ENCODE results near the gene KCNJ8. TPM values are rescaled to one million over a fixed set of nuclear protein-coding genes. Genes with fewer than 3 reads are reported as not detected.
"Not testable (repeated sequence)": the region's sequence is repeated elsewhere in the genome, so short reads cannot be mapped to it uniquely, and the experiment has no call there.

KCNJ8 gene
- total and polyA plus RNA-seq, 3 donors from 2014 or later, result 2.0 to 3.3 (median 2.2) TPM

DNA sequence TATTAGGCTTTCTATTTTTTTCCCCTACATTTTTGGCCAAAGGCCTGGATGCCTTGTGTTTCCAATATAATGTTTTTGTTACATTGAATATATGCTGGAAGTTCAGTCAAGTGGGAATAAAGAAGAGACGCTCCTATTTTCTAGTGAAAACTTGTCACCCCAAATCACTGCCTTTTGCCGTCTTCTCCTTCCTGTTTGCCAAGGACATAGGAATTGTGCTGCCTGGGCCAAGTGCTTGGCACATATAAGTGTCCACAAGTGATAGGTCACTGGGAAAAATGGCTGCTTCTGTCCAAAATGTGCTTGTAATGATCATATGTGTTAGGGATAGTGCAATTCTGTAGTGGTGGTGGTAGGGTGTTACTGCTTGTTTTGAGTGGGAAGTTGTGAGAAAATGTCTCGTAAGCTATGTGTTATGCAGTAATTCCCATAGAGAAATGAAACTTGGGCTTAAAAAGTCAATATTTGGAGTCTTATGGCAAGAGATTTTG lies 11.6 kb upstream of the KCNJ8 start:
- no peaks in the 10 kb centered on the region for H3K4me1 ChIP-seq
- intact Hi-C loops (cut with DNase I; ENCODE audit: low total_unique reads), result no loop called here
- H3K27ac ChIP-seq, result no peak overlapping the region
- DNase-seq, result no peak
- no peaks in the 10 kb centered on the region for H3K36me3 ChIP-seq (ENCODE audit: low read depth, missing control alignments)
- H3K27me3 ChIP-seq, result no peaks in the 10 kb centered on the region
- TF ChIP-seq, protein P1, sequence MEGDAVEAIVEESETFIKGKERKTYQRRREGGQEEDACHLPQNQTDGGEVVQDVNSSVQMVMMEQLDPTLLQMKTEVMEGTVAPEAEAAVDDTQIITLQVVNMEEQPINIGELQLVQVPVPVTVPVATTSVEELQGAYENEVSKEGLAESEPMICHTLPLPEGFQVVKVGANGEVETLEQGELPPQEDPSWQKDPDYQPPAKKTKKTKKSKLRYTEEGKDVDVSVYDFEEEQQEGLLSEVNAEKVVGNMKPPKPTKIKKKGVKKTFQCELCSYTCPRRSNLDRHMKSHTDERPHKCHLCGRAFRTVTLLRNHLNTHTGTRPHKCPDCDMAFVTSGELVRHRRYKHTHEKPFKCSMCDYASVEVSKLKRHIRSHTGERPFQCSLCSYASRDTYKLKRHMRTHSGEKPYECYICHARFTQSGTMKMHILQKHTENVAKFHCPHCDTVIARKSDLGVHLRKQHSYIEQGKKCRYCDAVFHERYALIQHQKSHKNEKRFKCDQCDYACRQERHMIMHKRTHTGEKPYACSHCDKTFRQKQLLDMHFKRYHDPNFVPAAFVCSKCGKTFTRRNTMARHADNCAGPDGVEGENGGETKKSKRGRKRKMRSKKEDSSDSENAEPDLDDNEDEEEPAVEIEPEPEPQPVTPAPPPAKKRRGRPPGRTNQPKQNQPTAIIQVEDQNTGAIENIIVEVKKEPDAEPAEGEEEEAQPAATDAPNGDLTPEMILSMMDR (IDR thresholded peaks at IDR 0.05), result no peak
- no peak for TF ChIP-seq POLR2A (IDR thresholded peaks at IDR 0.05)
- H3K9me3 ChIP-seq, result no peaks in the 10 kb centered on the region
- 70 to 77% methylated on average over 3 of the region's 3 CpGs for WGBS, 2 donors
- no peak overlapping the region for H3K4me3 ChIP-seq

DNA sequence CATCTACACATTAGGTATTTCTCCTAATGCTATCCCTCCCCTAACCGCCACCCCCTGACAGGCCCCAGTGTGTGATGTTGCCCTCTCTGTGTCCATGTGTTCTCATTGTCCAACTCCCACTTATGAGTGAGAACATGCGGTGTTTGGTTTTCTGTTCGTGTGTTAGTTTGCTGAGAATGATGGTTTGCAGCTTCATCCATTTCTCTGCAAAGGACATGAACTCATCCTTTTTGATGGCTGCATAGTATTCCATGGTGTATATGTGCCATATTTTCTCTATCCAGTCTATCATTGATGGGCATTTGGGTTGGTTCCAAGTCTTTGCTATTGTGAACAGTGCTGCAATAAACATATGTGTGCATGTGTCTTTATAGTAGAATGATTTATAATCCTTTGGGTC lies 8.2 kb upstream of the KCNJ8 start:
- 88 to 97% methylated on average over 3 of the region's 3 CpGs for WGBS, 2 donors
- H3K9me3 ChIP-seq; intact Hi-C loops (cut with DNase I; ENCODE audit: low total_unique reads); H3K27me3 ChIP-seq; H3K36me3 ChIP-seq (ENCODE audit: low read depth, missing control alignments); DNase-seq; H3K27ac ChIP-seq; H3K4me3 ChIP-seq; H3K4me1 ChIP-seq: not testable (repeated sequence)

DNA sequence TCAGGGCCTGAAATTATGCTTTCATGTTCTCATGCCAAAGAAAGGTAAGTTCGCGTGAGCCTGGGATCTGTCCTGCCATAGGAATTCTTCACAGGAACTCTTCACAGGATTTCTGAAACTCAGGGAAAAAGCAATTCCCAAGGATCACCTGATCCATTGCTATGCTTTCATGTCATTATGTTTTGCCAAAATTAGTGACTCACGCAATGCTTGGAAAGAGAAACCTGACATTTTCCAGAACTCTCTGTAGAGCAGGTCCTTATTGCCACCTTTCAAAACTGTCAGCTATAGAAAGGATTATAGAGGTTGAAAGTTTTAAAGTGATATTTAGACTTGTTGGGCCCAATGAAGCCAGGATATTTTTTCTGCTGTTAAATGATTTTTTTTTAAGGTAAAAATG lies 6.3 kb upstream of the KCNJ8 start:
- 93% methylated on average over 3 of the region's 3 CpGs for WGBS, 2 donors
- Histone ChIP-seq H3K4me3 (no peak overlapping the region), H3K27me3 (no peaks in the 10 kb centered on the region), H3K36me3 (ENCODE audit: low read depth, missing control alignments) (no peaks in the 10 kb centered on the region), H3K9me3 (no peaks in the 10 kb centered on the region), H3K4me1 (no peaks in the 10 kb centered on the region), H3K27ac (no peak overlapping the region)
- intact Hi-C loops (cut with DNase I; ENCODE audit: low total_unique reads), result no loop called here
- TF ChIP-seq, protein P1 (IDR thresholded peaks at IDR 0.05), result no peak
- TF ChIP-seq POLR2A (IDR thresholded peaks at IDR 0.05), result no peak
- DNase-seq, result no peak

DNA sequence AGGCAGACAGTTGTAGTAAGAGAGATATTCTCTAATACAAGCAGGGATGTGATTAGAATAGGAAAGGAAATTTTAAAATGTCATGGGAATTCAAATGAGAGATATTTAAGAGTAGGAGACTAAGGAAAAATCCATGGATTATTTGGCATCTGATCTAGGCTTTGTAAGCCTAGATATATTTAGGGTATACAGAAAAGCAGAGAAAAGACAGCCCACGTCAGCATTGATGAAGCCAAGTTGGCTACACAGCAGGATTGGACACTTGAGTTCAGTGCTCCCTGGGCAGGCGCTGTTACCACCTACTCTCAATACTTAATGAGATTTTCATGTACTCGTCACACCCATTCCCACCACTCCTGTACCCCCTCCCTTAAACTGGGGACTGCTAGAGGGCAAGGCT lies 1.7 kb upstream of the KCNJ8 start:
- Histone ChIP-seq H3K27me3 (no peaks in the 10 kb centered on the region), H3K27ac (no peak overlapping the region), H3K4me1 (no peaks in the 10 kb centered on the region), H3K36me3 (ENCODE audit: low read depth, missing control alignments) (no peaks in the 10 kb centered on the region), H3K9me3 (no peaks in the 10 kb centered on the region), H3K4me3 (no peak overlapping the region)
- DNase-seq, result no peak
- WGBS, 2 donors, result 61 to 77% methylated on average over 3 of the region's 3 CpGs
- TF ChIP-seq POLR2A (IDR thresholded peaks at IDR 0.05), result no peak
- TF ChIP-seq, protein P1 (IDR thresholded peaks at IDR 0.05), result no peak
- intact Hi-C loops (cut with DNase I; ENCODE audit: low total_unique reads), result no loop called here

DNA sequence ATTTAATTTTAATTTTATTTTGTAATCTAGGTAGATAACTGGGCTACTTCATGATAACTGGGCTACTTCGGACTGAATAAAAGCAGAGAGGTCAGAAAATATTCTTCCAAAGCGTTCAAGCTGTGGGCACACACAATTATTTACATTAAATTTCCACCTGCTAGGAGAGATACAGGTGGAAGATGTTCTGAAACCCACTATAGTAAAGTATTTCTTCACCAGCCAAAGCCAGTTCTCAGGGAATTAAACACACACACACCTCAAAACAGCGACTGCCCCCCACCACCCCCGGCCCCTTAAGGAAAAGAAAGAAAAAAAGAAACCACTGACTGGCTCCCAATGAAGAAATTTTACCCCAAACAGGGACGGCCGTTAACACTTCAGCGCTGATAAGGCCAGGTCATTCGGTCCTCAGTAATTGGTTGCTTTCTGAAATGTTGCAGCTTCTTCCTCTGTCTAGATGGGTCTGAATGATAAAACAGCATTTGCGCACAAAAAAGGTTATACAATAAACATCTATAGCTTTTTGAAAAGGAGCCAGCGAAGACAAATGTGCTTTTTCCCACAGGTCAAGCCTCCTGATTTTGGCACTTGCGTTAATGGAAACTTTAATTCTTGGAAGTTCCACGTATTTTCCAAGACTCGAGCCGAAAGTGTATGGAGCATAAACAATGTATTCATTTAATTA lies 771 bp upstream of the KCNJ8 start:
- H3K27ac ChIP-seq, result peak overlapping the region in 1 of 2 donors; percentile 9
- no peaks in the 10 kb centered on the region for H3K9me3 ChIP-seq
- WGBS, 2 donors, result 22 to 25% methylated on average over 14 of the region's 14 CpGs
- no peaks in the 10 kb centered on the region for H3K27me3 ChIP-seq
- no peaks in the 10 kb centered on the region for H3K4me1 ChIP-seq
- DNase-seq, result no peak
- no peak for TF ChIP-seq POLR2A (IDR thresholded peaks at IDR 0.05)
- TF ChIP-seq, protein P1 (IDR thresholded peaks at IDR 0.05), result no peak
- intact Hi-C loops (cut with DNase I; ENCODE audit: low total_unique reads), result no loop called here
- peak overlapping the region; percentile 48 to 60 for H3K4me3 ChIP-seq
- H3K36me3 ChIP-seq (ENCODE audit: low read depth, missing control alignments), result no peaks in the 10 kb centered on the region
